ENCODE results near the gene IL31.
A peak's percentile ranks its signal among the peaks of the same experiment; 100 is the strongest.

Gene IL31

DNA sequence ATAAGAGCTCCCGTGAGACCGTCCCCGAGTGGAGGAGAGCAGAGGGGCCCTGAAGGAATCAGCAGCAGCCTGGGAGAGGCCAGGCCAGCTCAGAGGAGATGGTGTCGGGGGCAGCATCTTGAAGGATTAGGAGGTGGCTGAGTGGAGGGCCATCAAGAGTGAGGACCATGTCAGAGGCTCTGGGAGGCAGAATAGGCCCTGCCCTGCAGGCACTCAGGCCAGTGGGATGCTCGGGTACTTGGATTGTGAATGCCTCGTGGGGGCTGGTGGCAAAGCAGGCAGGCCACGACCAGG is 47.7 kb downstream of the IL31 start:
- H3K9me3 ChIP-seq (ENCODE audit: control insufficient read depth, low read length): no peaks in the 10 kb centered on the region
- H3K36me3 ChIP-seq (ENCODE audit: control insufficient read depth, insufficient read depth, low read length, severe bottlenecking): peaks cover 41% of the 10 kb centered on the region
- H3K9ac ChIP-seq (ENCODE audit: low read length): no peak overlapping the region
- no peak for DNase-seq (ENCODE audit: low read depth)
- peaks cover 26% of the 10 kb centered on the region for H3K4me1 ChIP-seq (ENCODE audit: control insufficient read depth, insufficient read depth, low read length)
- H3K27me3 ChIP-seq (replicated peaks; ENCODE audit: control insufficient read depth, insufficient read depth, low read length): no peaks in the 10 kb centered on the region
- H3K4me3 ChIP-seq (ENCODE audit: low read length): no peak overlapping the region

DNA sequence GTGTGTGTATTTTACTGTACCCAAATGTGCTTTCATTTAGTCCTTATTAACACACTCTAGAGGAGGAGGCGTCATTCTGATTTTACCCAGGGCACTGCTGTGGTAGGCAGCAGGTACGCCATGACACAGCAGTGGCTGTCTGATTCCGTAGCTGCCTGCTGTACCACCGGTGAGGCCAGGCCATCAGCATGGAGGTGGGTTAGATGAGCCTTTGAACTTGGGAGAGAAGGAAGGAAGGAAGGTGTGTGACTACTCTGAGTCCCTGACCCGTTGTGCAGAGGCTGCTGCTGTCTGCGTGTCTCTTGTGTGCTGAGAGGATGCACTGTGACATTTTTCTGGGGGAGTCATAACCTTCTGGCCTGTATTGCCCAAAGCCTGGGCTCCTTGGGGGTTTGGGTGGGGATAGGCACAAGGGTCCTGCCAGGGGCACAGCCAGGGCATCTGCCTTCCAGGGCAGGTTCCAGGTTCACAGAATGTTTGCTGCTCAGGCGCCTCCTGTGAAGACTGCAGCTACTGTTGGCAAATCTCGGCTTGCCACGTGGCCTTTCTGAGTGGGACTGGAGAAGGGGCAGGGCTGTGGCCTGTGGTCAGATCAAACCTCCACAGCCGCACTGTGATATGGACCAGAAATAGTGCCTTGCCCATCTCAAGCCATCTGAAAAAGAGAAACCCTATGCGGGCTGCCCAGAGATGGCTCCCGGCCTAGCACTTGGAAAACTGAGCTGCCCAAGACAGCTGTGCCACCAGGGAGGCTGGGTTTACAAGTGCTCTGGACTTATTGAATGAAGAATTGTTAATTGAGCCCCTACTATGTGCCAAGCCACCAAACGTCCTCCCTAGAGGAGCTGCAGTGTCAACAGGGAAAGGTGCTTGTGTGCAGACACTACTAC is 48.3 kb downstream of the IL31 start:
- Histone ChIP-seq H3K36me3 (ENCODE audit: control insufficient read depth, insufficient read depth, low read length, severe bottlenecking) (peaks cover 36% of the 10 kb centered on the region), H3K4me1 (ENCODE audit: control insufficient read depth, insufficient read depth, low read length) (peaks cover 26% of the 10 kb centered on the region), H3K27me3 (replicated peaks; ENCODE audit: control insufficient read depth, insufficient read depth, low read length) (no peaks in the 10 kb centered on the region), H3K4me3 (ENCODE audit: low read length) (no peak overlapping the region), H3K9me3 (ENCODE audit: control insufficient read depth, low read length) (no peaks in the 10 kb centered on the region), H3K9ac (ENCODE audit: low read length) (peak overlapping the region; percentile 5)
- DNase-seq (ENCODE audit: low read depth): no peak

DNA sequence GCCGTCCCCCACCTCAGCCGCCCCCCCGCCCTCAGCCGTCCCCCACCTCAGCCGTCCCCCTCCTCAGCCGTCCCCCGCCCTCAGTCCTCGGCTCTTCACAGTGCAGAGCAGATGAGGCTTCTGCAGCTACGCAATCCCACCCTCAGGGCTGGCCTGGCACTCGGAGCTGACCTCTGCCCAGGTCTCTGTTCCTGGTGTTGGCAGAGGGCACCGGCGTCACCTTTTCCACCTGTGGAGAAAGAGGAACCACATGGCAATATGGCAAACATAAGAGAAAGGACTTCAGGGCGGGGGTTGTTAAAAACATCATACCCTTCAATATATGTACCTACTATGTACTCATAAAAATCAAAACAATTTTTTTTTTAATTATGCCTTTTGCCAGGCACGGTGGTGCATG is 49.7 kb downstream of the IL31 start:
- Histone ChIP-seq H3K9me3 (ENCODE audit: control insufficient read depth, low read length) (no peaks in the 10 kb centered on the region), H3K4me1 (ENCODE audit: control insufficient read depth, insufficient read depth, low read length) (peaks cover 26% of the 10 kb centered on the region), H3K4me3 (ENCODE audit: low read length) (no peak overlapping the region), H3K36me3 (ENCODE audit: control insufficient read depth, insufficient read depth, low read length, severe bottlenecking) (peaks cover 23% of the 10 kb centered on the region), H3K9ac (ENCODE audit: low read length) (no peak overlapping the region), H3K27me3 (replicated peaks; ENCODE audit: control insufficient read depth, insufficient read depth, low read length) (no peaks in the 10 kb centered on the region)
- DNase-seq (ENCODE audit: low read depth): no peak

DNA sequence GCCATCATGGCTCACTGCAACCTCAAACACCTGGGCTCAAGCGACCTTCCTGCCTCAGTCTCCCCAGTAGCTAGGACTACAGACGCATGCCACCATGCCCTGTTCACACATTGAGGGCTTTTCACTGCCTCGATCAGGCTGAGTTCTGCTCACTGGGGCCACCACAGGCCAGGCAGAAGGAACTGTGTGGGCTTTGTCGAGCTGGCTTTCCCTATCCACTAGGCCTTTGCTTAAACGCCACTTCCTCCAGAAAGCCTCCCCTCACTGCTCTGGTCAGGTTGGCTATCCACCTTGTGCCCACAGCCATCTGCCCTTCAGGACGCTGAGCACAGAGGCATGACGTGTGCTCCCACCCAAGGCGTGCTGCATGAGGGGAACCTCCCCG is 50.3 kb downstream of the IL31 start:
- peak overlapping the region; percentile 51 for H3K9ac ChIP-seq (ENCODE audit: low read length)
- peaks cover 16% of the 10 kb centered on the region for H3K36me3 ChIP-seq (ENCODE audit: control insufficient read depth, insufficient read depth, low read length, severe bottlenecking)
- H3K27me3 ChIP-seq (replicated peaks; ENCODE audit: control insufficient read depth, insufficient read depth, low read length): no peaks in the 10 kb centered on the region
- no peak overlapping the region for H3K4me3 ChIP-seq (ENCODE audit: low read length)
- DNase-seq (ENCODE audit: low read depth): no peak
- peaks cover 26% of the 10 kb centered on the region for H3K4me1 ChIP-seq (ENCODE audit: control insufficient read depth, insufficient read depth, low read length)
- H3K9me3 ChIP-seq (ENCODE audit: control insufficient read depth, low read length): no peaks in the 10 kb centered on the region

DNA sequence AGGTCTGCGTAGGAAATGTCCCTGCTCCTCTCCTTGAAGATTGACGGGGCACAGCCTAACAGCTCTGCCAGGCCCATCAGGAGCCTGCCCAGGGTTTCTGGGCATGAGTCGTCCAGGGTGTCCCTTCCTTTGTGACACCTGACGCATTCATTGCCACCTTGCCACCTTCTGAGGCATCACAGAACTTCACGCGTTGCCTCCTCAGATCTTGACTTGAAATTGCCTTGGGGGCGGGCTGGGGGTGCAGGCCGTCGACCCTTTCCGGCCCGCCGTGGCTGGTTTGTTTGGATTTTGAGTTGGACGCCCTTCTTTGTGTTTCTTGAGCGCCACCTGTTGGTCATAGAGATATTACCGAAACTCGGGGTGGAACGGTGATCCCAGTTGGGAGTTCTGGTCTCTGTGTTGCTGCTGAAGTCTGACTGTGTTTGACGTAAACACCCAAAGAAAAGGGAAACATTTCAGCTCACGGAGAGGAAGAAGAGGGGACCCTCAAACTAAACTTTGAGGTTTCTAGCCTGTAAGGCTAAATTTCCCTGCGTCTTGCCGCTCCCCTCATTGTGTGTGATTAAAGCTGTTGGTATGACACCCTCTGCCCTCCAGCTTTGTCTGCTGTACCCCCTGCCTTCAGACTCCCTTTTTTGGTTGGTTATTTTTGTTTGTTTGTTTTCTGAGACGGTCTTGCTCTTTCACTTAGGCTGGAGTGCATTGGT is 50.8 kb downstream of the IL31 start:
- Histone ChIP-seq H3K27me3 (replicated peaks; ENCODE audit: control insufficient read depth, insufficient read depth, low read length) (no peaks in the 10 kb centered on the region), H3K9ac (ENCODE audit: low read length) (peak overlapping the region; percentile 58), H3K4me3 (ENCODE audit: low read length) (no peak overlapping the region), H3K36me3 (ENCODE audit: control insufficient read depth, insufficient read depth, low read length, severe bottlenecking) (peaks cover 11% of the 10 kb centered on the region), H3K4me1 (ENCODE audit: control insufficient read depth, insufficient read depth, low read length) (peaks cover 26% of the 10 kb centered on the region), H3K9me3 (ENCODE audit: control insufficient read depth, low read length) (no peaks in the 10 kb centered on the region)
- peak; percentile 90 for DNase-seq (ENCODE audit: low read depth)

All from adipocyte (in vitro differentiated cells).